ENCODE data around the gene RANBP17.

DNA sequence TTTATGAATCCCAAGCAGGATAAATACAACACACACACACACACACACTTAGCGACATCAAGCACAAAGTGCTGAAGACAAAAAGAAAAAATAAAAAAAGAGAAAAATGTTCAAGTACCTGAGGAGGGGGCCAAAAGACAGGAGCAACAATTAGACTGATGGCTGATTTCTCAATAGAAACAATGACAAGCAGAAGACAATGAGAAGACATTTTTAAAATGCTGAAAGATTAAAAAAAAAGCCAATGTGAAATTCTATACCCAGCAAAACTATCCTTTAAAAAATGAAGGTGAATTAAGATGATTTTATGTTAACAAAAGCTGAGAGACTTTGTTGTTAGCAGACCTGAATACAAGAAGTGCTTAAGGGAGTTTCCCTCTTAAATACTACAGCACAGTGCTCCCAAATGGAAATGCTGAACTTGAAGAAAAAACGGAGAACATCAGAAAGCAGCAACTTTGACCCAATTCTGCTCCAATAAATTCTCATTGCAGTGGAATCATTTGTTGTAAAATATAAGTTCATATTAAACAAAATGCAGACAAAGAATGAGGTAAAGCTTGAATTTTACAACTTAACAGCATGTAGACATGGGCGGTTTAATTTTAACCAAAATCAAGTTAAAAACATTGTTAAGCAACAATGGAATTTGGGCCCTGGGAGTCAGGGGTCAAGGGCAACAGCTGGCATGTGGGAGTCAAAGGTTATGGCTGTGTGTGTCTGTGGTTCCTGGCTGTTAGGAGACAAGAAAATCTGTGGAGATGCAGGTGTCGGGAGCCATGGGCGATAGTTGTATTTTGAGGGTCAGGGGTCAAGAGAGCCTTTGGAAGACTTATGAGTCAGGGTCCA lies 776 bp upstream of the RANBP17 start:
- TF ChIP-seq, protein P1, sequence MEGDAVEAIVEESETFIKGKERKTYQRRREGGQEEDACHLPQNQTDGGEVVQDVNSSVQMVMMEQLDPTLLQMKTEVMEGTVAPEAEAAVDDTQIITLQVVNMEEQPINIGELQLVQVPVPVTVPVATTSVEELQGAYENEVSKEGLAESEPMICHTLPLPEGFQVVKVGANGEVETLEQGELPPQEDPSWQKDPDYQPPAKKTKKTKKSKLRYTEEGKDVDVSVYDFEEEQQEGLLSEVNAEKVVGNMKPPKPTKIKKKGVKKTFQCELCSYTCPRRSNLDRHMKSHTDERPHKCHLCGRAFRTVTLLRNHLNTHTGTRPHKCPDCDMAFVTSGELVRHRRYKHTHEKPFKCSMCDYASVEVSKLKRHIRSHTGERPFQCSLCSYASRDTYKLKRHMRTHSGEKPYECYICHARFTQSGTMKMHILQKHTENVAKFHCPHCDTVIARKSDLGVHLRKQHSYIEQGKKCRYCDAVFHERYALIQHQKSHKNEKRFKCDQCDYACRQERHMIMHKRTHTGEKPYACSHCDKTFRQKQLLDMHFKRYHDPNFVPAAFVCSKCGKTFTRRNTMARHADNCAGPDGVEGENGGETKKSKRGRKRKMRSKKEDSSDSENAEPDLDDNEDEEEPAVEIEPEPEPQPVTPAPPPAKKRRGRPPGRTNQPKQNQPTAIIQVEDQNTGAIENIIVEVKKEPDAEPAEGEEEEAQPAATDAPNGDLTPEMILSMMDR (IDR thresholded peaks at IDR 0.05; ENCODE audit: insufficient read depth, low read length): no peak
- no peak for TF ChIP-seq POLR2AphosphoS5 (IDR thresholded peaks at IDR 0.05; ENCODE audit: low read depth)
- TF ChIP-seq, protein P2, sequence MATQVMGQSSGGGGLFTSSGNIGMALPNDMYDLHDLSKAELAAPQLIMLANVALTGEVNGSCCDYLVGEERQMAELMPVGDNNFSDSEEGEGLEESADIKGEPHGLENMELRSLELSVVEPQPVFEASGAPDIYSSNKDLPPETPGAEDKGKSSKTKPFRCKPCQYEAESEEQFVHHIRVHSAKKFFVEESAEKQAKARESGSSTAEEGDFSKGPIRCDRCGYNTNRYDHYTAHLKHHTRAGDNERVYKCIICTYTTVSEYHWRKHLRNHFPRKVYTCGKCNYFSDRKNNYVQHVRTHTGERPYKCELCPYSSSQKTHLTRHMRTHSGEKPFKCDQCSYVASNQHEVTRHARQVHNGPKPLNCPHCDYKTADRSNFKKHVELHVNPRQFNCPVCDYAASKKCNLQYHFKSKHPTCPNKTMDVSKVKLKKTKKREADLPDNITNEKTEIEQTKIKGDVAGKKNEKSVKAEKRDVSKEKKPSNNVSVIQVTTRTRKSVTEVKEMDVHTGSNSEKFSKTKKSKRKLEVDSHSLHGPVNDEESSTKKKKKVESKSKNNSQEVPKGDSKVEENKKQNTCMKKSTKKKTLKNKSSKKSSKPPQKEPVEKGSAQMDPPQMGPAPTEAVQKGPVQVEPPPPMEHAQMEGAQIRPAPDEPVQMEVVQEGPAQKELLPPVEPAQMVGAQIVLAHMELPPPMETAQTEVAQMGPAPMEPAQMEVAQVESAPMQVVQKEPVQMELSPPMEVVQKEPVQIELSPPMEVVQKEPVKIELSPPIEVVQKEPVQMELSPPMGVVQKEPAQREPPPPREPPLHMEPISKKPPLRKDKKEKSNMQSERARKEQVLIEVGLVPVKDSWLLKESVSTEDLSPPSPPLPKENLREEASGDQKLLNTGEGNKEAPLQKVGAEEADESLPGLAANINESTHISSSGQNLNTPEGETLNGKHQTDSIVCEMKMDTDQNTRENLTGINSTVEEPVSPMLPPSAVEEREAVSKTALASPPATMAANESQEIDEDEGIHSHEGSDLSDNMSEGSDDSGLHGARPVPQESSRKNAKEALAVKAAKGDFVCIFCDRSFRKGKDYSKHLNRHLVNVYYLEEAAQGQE (IDR thresholded peaks at IDR 0.05; ENCODE audit: insufficient replicate concordance, low read depth): no peak
- no peak for TF ChIP-seq SPI1 (IDR thresholded peaks at IDR 0.05; ENCODE audit: borderline replicate concordance, low read depth)

Data from HL-60 (cell line).